HG02938 (cell line): ENCODE measurements around the gene WRAP73.

Experiments used
- ATAC-seq: cut with Tn5 transposase; IDR thresholded peaks from one replicate; pipeline ENCODE4 v1.9.1; 2021; ENCODE audit warnings: mild to moderate bottlenecking, moderate library complexity; ENCODE audit not compliant: unreplicated experiment

Gene WRAP73, protein sequence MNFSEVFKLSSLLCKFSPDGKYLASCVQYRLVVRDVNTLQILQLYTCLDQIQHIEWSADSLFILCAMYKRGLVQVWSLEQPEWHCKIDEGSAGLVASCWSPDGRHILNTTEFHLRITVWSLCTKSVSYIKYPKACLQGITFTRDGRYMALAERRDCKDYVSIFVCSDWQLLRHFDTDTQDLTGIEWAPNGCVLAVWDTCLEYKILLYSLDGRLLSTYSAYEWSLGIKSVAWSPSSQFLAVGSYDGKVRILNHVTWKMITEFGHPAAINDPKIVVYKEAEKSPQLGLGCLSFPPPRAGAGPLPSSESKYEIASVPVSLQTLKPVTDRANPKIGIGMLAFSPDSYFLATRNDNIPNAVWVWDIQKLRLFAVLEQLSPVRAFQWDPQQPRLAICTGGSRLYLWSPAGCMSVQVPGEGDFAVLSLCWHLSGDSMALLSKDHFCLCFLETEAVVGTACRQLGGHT

DNA sequence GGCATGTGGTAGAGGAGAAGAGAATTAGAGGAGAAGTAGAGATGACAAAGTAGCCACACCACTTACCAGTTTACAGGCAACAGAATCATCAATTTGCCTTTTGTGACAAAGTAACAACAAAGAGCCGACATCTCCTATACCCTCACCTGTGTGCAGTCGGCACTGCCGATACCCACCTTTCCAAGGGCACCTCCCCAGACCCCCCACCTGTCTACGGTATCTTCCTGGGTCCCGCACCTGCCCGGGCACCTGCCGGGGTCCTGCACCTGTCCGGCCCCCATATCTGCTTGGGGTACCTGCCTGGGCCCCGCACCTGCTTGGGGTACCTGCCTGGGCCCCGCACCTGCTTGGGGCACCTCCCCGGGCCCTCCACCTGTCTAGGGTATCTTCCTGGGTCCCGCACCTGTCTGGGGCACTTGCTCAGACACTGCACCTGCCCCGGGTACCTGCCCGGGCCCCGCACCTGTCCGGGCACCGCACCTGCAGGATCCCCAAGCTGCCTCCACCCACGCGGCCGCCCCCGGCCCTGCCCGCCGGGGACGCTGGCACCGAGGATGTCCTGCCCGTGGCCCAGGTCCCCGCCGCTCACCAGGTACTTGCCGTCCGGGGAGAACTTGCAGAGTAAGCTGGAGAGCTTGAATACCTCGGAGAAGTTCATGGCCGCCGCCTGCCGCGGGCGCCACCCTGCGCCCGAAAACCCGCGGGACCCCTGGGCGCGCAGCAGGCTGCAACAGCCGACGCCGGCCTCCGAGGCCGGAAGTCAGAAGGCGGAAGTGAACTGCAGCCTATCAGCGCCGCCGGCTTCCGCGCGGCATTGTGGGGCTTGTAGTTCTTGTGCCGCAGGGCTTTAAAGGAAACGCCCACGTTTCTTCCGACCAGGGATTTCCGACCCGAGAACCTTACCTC, at the start of gene WRAP73:
Gene WRAP73, minus strand, starts transcription at position 762 of the 906 bp plus-strand sequence. Its CDS starts 104 bp downstream, at position 658.
- peak; percentile 72 for ATAC-seq

DNA sequence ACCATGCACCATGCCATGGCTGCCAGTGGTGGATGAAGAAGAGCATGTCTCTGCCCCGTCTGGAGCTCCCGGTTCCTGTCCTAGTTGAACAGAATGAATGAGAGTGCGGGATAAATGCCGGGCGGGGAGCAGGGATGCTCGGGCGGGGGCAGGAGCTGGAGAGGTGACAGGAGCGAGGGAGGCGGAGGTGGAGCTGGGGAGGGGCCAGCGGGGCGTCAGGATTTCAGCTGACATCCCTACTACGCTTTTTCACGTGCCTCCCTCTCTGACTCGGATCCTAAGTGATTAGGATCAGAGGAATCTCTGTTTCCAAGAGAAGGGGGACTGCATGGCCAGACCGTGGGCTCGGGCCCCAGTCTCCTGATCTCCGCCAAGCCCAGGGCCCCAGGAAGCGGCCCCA, 49.7 kb upstream of the WRAP73 start:
- ATAC-seq, result no peak

DNA sequence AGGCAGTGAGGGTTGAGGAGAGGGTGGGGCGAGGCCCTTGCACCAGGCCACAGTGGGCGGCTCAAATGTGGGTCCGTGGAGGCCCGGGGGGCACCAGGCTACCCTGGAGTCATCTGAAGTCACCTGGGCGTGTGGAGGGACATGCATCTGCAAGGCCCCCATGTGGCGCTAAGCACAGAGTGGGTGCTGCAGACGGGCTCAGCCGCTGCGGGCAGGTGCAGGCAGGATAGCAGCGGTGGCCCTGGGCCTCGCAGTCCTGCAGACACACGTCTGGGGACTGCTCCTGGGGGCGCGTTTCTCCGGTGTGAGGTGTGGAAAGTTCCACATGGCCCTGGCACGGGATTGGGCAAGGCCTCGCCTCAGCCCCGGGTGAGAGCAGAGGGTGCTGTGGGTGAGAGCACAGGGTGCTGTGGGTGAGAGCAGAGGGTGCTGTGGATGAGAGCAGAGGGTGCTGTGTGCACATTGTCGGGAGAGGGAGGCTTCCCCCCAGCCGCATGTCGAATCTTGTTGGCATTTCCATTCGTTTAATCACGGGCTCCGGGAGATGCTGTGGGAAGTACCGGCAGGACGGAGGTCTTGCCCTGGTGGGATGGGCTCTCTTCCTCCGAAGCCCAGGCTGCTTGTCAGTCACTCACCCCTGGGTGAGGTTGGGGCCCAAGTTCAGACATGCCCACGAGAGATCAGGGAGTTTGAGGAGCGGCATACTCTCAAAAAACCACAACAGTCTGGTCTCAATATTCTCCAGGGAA, 48.9 kb upstream of the WRAP73 start:
- no peak for ATAC-seq

DNA sequence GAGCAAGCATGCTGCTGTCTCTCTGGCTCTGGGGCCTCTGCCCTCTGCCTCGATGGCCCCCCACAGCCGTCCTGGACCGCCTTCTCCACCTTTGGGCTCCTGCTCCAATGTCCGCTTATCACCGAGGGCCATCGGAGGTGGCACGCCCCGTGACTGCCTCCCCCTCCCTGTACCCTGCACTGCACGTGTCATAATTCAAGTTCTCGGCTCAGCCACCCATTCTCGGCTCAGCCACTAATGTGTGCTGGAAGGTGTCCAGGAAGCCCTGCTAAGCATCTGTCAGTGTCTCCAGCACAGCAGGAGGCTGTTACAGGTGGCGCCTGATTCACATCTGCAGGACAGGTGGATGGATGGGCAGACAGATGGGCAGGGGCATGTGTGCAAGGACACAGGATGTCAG, 47.9 kb upstream of the WRAP73 start:
- no peak for ATAC-seq

DNA sequence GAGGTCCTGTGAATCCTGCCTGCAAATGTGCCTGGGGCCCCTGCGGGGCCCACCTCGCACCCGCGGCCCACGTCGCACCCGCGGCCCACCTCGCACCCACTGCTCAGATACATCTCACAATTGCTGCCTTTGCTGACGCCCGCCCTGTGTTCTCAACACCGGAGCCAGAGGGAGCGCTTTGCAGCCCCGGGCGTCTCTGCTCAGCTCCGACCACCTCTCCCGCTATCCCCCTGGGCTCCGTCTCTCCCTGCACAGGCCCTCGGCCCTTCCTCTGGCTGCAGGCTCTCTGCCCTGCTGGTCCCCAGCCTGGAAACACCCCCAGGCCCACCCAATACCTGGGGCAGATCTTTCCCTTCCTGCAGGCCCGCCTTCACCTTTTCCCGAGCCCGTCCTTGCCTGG, 47.2 kb upstream of the WRAP73 start:
- no peak for ATAC-seq

DNA sequence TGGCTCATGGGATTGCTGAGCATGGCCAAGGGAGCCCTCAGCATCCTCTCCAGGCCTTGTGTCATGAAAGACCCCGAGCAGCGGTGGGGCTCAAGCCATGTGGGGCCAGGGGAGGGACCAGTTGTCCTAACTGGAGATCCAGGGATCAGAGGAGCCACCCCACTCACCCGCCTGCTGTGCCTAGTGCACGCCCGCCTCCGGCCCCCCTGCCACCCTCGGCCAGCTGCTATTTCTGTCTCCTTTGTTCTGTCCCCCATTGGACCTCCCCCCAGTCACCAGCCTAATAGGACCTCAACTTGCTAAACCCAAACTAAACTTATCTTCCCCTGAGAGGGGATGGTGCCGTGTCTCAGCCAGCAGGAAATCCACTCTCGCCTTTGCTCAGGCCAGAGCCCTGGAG, 46.8 kb upstream of the WRAP73 start:
- no peak for ATAC-seq

DNA sequence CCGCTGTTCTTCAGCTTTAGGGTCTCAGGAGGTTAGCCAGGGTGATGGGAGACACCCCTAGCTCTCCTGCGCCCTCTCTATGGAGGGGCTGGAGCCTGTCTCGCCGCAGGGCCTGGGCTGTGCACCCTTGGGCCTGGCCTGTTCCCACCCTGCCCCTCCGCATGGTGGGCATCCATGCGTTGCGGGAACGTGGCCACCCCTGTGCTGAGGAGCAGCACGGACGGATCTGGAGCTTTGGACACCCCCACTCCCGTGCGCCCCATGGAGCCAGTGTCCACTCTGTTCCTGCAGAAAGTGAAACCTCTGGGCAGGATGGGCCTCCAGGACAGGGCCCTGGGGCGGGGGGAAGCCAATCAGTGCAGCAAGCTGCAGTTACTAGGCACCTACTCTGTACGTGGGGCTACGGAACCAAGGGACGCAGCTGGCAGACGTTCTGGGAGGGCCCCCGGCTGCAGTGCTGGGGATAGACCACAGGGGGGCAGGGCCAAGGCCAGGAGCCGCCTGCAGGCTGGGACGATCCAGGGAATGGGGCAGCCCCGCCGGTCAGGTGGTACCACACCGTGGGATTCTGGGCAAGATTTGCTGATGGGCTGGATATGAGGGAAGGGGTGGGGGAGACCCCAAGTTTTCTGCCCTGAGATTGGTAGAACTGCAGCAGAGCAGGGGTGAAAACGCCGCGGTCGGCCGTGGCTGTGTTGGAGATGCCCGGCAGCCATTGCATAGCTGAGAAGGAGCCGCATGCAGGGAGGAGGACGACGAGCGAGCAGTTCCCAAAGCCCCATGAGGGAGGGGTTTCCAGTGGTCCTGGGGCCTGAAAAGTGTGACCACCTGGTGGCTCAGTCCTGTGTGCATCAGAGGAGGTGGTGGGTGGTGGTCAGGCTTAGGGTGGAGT, 45.7 kb upstream of the WRAP73 start:
- ATAC-seq, result no peak

DNA sequence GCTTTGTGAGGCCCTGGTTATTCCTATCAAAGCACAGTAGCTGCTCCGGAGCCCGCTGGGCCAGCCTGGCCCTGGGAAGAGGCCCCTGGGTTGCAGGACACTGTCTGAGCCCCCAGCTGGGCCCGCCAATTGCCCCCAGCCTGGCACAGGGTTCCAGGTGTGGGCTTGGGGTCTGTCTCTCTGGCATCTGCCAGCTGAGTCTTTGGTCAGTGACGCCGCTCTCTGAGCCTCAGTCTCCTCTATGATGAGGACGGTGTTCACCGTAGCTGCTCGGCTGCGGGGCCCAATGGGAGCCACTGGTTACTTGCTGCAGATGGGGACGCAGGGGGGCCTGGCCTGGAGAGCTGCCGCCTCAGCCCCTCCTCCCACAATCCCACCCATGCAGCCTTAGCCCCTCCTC, 43.4 kb upstream of the WRAP73 start:
- no peak for ATAC-seq

DNA sequence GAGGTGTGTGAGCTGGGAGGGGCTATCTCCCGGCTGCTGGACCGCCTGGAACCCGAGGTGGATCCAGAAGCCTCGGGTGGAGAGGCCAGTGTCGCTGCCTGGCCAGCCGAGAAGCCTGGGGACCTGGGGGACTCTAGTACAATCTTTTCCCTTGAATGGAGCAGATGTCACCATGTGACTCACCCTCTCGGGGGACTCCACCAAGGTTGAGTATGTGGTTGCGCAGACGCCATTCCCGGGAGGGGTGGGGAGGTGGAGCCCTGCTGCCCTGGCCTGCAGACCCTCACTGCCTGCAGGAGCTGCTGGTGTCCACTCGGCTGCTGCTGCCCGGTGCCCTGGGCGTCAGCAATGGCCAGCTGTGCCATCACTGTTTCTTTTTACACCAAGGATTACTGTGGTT, 42.7 kb upstream of the WRAP73 start:
- no peak for ATAC-seq

DNA sequence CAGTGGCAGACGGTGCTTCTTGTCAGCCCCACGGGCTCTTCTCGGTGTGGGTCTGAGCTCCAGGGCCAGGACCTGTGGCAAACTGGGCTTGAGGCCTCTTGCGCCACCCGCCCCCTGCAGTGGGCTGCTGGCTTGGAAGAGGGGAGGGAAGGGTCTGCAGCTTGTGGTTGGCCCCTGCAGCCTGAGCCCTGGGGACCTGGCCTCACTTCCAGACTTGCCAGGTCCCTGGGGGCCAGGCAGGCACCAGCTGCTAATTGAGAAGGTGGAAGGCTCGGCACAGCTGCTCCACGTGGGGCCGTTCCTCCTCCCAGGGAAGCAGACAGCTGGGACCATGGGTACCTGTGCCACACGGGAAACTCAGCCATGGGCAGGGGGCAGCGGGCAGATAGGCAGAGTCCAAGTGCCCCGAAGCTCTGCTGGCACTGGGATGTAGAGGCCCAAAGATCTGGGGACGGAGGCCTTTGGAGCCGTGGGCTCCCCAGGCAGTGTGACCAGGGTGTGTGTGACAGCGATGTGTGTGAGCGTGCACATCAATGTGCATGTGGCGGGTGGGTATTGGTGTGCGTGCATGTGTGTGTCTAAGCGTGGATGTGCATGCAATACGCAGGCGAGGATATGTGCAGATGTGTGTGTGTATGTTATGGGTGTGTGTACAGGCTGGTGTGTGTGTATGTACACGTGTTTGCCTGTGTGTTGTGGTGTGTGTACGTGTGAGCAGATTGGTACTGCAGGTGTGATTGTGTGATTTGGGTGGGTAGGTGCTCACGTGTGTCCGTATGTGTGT, 41.7 kb upstream of the WRAP73 start:
- ATAC-seq, result no peak

DNA sequence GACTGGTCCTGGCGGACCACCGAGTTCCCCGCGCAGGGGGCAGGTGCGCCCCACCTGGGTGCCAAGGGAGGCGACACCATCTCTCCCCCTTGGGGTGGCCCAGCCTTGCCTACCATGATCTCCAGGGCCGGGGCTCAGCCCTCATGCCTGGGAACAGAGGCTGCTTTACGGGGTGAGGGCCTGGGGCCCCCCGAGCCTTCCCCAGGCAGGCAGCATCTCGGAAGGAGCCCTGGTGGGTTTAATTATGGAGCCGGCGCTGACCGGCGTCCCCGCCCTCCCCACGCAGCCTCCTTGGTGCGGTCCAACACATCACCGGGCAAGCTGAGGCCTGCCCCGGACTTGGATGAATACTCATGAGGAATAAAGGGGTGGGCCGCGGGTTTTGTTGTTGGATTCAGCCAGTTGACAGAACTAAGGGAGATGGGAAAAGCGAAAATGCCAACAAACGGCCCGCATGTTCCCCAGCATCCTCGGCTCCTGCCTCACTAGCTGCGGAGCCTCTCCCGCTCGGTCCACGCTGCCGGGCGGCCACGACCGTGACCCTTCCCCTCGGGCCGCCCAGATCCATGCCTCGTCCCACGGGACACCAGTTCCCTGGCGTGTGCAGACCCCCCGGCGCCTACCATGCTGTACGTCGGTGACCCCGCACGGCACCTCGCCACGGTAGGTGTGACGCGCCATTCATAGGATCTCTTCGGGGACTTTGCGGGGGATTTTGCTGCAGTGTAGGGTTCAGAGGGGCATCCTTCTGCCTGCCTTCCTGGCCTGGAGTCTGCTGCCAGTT, 40.6 kb upstream of the WRAP73 start:
- ATAC-seq, result no peak

DNA sequence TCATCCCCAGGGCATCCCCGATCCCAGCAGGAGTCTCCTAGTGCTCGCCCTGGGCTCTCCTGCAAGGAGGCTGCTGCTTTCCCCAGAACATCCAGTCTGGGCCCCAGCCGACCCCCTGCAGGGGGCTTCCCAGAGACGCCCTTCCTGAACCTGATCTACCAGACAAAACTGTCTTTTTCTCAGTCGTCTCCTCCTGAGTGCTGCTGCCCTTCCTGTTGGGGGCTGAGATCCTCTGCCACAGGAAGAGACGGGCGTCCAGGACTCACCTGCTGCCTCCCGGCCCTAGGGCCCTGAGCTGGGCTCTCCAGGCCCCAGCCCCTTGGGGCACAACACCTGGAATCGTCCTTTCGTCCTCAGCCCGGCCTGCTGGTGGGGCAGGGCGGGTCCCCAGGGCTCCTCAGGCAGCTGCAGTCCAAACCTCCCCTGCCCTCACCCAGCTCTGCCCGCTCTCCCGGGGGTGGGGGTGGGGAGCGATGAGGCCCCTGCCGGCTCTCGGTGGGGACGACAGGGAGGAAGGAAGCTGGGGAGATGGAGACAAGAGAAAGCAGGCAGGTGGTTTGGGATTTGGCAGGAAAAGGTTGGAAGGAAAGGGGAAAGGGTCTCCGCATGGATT, 39.3 kb upstream of the WRAP73 start:
- no peak for ATAC-seq

DNA sequence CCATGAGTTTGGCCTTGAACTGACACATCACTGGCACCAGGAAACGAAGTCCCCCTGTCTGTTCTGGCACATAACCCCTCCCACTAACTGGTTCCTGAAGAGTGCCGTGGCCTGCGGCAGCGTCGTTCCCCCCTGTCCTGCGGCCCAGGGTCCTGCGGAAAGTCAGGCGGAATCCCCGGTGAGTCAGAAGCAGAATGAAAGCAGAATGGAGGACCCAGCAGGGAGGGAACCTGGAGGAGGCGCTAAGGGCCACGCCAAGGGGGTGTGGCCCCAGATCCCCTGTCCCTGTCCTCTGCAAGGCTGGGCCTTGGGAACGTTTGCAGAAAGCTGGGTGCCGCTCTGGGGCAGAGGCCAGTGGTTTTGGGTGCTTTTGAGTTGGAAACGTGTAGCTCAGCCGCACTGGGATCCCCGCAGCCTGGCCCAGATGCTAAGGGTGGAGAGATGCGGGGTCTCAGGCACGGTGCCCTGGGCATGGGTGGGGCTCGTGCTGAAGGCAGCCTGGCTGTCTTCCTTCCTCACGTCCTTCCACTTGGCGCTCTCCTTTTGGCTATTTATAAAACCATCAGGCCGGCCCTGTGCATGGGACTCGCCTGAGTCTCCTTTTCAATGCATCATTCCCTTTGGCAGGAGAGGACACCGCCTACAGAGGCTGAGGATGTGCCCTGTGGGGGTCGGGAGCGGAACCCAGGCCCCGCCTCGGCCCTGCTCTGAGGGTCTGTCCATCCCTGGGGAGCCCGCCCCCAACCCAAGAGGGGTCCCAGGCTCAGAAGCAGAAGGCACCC, 38.6 kb upstream of the WRAP73 start:
- no peak for ATAC-seq

DNA sequence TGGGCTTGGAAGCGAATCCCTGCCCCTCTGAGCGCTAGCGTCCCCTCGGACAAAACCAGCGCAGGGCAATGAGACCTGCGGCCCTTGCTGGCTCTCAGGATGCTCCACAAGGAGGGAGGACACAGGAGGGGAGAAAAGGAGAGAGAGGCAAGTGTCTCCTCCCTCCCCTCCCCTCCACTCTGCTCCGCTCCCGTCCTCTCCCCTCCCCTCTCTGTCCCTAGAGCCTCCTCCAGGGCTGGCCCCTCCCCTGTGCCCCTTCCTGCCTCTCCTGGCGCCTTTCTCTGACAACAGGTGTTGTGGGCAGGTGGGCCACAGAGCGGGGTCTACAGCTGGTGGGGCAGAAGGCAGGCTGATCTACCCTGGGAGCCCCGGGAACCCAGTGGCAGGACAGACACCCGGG, 37.6 kb upstream of the WRAP73 start:
- ATAC-seq, result no peak

DNA sequence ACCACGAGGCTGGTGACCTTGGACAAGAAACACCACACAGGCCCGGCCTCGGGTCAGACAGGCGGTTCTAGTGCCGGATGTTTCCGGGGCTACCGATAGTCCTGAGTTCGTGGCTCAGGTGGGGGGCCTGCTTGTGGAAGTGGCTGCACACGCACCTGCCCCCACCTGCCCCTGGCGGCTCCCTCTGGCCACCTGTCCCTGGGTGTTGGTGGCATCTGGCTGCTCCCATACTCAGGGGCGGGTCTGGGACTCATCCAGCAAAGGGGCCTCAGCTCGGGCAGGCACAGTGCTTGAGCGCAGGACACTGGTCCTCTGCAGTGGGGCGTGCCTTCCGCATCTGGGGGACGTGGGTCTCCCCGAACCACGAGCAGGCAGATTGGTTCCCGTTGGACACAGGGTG, 36.0 kb upstream of the WRAP73 start:
- no peak for ATAC-seq

DNA sequence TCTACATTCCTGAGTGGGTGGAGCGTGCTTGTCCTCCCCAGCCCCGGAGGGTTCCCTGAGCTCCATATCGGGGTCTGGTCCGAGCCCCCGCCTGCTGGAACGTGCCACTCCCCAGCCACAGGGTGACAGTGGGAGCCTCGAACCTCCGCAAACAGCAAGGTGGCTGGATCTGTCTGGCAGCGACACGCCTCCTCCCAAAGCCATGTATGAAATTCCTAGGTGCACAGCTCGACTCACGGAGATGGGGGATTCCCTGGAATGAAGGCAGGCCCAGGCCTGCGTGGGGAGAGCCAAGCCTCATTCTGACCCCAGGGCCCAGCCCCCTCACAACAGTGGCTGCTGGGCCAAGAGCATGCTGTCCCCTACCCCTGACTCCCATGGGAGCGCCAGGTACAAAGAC, 35.3 kb upstream of the WRAP73 start:
- ATAC-seq, result no peak

DNA sequence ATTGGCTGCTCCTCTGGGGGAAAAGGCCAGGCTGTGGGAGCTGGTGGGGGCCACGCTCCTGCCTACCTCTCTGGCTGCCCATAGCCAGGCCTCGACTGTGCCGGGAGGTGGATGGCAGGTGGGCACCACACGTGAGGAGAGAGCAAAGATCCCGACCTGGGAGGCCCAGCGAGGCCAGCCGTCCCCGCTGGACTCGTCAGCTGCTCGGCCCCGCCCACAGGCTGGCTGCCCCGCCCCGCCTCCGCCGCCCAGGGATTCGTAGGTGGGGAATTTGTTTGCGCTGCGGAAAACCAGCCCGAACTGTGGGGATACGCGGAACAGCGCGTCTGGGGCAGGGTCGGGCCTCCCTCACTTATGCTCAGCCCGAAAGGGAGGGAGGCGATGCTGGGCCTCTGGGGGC, 34.1 kb upstream of the WRAP73 start:
- no peak for ATAC-seq
